Esophagus muscularis mucosa (tissue), 4 donors: Measurements from ENCODE around the gene MRPL11. TPM values are rescaled to one million over a fixed set of nuclear protein-coding genes. Genes with fewer than 3 reads are reported as not detected.

Experiments used
- DNase-seq: peaks from one replicate; pipeline ENCODE4 v3.0.0-alpha.2; 2017; ENCODE audit errors: extremely low spot score
- H3K27ac ChIP-seq, 4 donors: fragments of 200-600 bp; sonication (generic); replicated peaks in 1 of 4; 1 replicate in 3 of 4; 2 replicates in 1 of 4; pipeline ENCODE4 v1.5.1; 2016 to 2019; ENCODE audit warnings: mild to moderate bottlenecking in 1 of 4
- H3K27me3 ChIP-seq, 4 donors: fragments of 200-600 bp; sonication (generic); one replicate each; pipeline versions ENCODE4 v1.5.1 to v1.6.0; 2016 to 2019
- H3K36me3 ChIP-seq, 4 donors: fragments of 200-600 bp; sonication (generic); one replicate each; pipeline ENCODE4 v1.5.1; 2016 to 2019
- H3K4me1 ChIP-seq, 4 donors: fragments of 200-600 bp; sonication (generic); one replicate each; pipeline ENCODE4 v1.5.1; 2016 to 2019
- H3K4me3 ChIP-seq, 4 donors: fragments of 200-600 bp; sonication (generic); 1 replicate in 2 of 4; 2 replicates in 2 of 4; pipeline ENCODE4 v1.5.1; 2016 to 2019; ENCODE audit warnings: mild to moderate bottlenecking in 4 of 4, moderate library complexity in 1 of 4
- H3K9me3 ChIP-seq, 4 donors: fragments of 200-600 bp; sonication (generic); 1 replicate in 3 of 4; 2 replicates in 1 of 4; pipeline ENCODE4 v1.5.1; 2016 to 2019
- EP300 ChIP-seq: sonication (generic); formaldehyde crosslinking; IDR thresholded peaks from one replicate; pipeline ENCODE4 v1.6.1; 2017; ENCODE audit warnings: antibody characterized with exemption
- POLR2A ChIP-seq: fragments of 450-650 bp; IDR thresholded peaks from one replicate; pipeline ENCODE4 v1.6.1; 2017; ENCODE audit warnings: antibody characterized with exemption, moderate library complexity, mild to moderate bottlenecking, low read depth
- POLR2AphosphoS5 ChIP-seq, 2 donors: sonication (generic); formaldehyde crosslinking; IDR thresholded peaks; one replicate each; pipeline ENCODE4 v1.6.1; 2017; ENCODE audit warnings: antibody characterized with exemption in 2 of 2
- WGBS: methylation state at CpG from one replicate; pipeline ENCODE4 v1.1.5; 2018; 5-methylcytosine and 5-hydroxymethylcytosine counted together
- intact Hi-C: fragments of 100-400 bp; cut with DNase I; formaldehyde crosslinking; loops from one replicate; pipeline ENCODE4 v1.15.1; 2023
- total RNA-seq, 4 donors: library from RNA; depleted of rRNA; stranded (reverse); fragments of >200 nt; gene quantifications; one replicate each; pipeline versions ENCODE4 v1.1.0 to v1.2.1, GENCODE V29; 2016
- TF ChIP-seq, protein P1 (sequence below), 3 experiments: fragments of 200-600 bp in 2 of 3; fragments of 450-650 bp in 1 of 3; sonication (generic) in 2 of 3; IDR thresholded peaks; one replicate each; pipeline ENCODE4 v1.5.1; 2017 to 2019; ENCODE audit warnings: antibody characterized with exemption in 3 of 3, mild to moderate bottlenecking in 2 of 3, moderate library complexity in 1 of 3

MRPL11 gene
- total RNA-seq, 4 donors from 2014 or later, result 46.1 to 51.5 (median 48.7) TPM

- 95% methylated on average over 20 of the region's 44 CpGs for WGBS
- no peak for DNase-seq
- H3K27ac ChIP-seq, result no peak overlapping the region
- no peak overlapping the region for H3K4me3 ChIP-seq
- H3K9me3 ChIP-seq, result no peaks in the 10 kb centered on the region
- peaks cover 24 to 58% (median 55%) of the 10 kb centered on the region in 4 donors for H3K36me3 ChIP-seq
- no peaks in the 10 kb centered on the region for H3K27me3 ChIP-seq
- intact Hi-C loops, result no loop called here
- peaks cover 4 to 17% (median 14%) of the 10 kb centered on the region in 4 donors for H3K4me1 ChIP-seq
- TF ChIP-seq, protein P1, sequence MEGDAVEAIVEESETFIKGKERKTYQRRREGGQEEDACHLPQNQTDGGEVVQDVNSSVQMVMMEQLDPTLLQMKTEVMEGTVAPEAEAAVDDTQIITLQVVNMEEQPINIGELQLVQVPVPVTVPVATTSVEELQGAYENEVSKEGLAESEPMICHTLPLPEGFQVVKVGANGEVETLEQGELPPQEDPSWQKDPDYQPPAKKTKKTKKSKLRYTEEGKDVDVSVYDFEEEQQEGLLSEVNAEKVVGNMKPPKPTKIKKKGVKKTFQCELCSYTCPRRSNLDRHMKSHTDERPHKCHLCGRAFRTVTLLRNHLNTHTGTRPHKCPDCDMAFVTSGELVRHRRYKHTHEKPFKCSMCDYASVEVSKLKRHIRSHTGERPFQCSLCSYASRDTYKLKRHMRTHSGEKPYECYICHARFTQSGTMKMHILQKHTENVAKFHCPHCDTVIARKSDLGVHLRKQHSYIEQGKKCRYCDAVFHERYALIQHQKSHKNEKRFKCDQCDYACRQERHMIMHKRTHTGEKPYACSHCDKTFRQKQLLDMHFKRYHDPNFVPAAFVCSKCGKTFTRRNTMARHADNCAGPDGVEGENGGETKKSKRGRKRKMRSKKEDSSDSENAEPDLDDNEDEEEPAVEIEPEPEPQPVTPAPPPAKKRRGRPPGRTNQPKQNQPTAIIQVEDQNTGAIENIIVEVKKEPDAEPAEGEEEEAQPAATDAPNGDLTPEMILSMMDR (IDR thresholded peaks at IDR 0.05), result no peak
- TF ChIP-seq POLR2AphosphoS5 (IDR thresholded peaks at IDR 0.05), result no peak
- TF ChIP-seq POLR2A, result no peak
- TF ChIP-seq EP300, result no peak
Measured at GRCh38 chr11:66475349-66476172, 36.9 kb upstream of the MRPL11 start.

DNA sequence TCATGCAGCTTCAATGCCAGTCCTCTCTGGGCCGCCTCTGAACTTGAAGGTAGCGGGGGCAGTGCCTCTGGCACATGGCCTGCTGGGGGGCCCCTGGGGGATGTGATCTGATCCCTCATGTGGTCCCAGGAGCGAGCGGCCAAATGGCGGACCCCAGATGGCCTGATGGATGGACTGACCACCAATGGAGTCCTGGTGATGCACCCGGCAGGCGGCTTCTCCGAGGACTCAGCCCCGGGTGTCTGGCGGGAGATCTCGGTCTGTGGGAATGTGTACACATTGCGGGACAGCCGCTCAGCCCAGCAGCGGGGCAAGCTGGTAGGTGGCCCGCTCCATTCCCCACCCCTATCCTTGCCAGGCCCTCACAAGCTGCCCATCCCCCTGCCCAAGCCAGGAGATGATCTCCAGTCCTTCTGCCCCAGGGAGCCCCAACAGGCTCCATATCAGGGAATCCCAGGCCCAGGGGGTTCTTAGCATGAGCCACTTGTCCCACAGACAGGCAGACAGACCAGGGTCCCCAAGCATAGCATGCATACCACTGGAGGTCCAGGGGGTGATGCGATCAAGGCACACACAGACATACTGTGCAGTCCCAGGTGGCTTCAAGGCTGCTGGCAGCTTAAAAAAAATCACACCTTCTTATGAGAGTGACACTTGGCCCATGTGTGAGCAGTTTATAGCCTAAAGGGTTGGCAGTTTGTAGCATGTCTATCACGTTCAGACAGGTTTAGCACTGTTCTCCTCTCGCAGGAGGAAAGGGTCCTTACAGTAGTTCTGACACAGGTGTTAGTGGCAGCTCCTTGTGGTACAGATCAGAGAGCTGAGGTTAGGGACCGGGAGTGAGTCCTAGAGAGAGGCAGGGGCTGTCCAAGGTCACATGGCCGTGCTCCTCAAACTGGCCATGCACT is 35.2 kb upstream of the MRPL11 start:
- Histone ChIP-seq H3K4me3 (no peak overlapping the region), H3K27ac (no peak overlapping the region), H3K9me3 (no peaks in the 10 kb centered on the region), H3K27me3 (no peaks in the 10 kb centered on the region), H3K36me3 (peaks cover 24 to 71% (median 55%) of the 10 kb centered on the region in 4 donors), H3K4me1 (peaks cover 0 to 7% (median 5%) of the 10 kb centered on the region in 4 donors)
- intact Hi-C loops, result no loop called here
- no peak for DNase-seq
- 92% methylated on average over 10 of the region's 20 CpGs for WGBS
- TF ChIP-seq, protein P1 (IDR thresholded peaks at IDR 0.05), result no peak
- TF ChIP-seq POLR2AphosphoS5 (IDR thresholded peaks at IDR 0.05) (no peak), EP300 (no peak), POLR2A (no peak)

DNA sequence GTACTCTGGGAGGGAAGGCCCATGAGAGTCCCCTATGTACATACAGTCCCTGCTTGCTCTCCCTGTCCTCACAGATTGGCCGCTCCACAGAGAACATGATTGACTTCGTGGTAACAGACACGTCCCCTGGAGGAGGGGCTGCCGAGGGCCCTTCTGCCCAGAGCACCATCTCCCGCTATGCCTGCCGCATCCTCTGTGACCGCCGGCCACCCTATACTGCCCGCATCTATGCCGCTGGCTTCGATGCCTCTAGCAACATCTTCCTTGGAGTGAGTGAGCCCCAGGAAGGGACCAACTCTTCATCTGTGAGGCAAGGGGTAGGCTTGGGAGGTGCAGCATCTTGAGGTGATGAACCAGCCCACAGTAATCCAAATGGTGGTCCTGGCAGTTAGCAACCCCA is 34.5 kb upstream of the MRPL11 start:
- intact Hi-C loops, result no loop called here
- TF ChIP-seq POLR2A (no peak), EP300 (no peak), POLR2AphosphoS5 (IDR thresholded peaks at IDR 0.05) (no peak)
- TF ChIP-seq, protein P1 (IDR thresholded peaks at IDR 0.05), result no peak
- H3K36me3 ChIP-seq, result peaks cover 24 to 75% (median 55%) of the 10 kb centered on the region in 4 donors
- no peak for DNase-seq
- H3K4me1 ChIP-seq, result peaks cover 0 to 8% (median 4%) of the 10 kb centered on the region in 4 donors
- H3K27me3 ChIP-seq, result no peaks in the 10 kb centered on the region
- WGBS, result 80% methylated on average over 4 of the region's 11 CpGs
- H3K9me3 ChIP-seq, result no peaks in the 10 kb centered on the region
- no peak overlapping the region for H3K27ac ChIP-seq
- H3K4me3 ChIP-seq, result no peak overlapping the region

GRCh38 chr11:66472054-66472453 is 33.4 kb upstream of the MRPL11 start:
- Histone ChIP-seq H3K9me3 (no peaks in the 10 kb centered on the region), H3K4me1 (peaks cover 10 to 18% (median 15%) of the 10 kb centered on the region in 4 donors), H3K36me3 (peaks cover 24 to 75% (median 53%) of the 10 kb centered on the region in 4 donors), H3K4me3 (no peak overlapping the region), H3K27ac (no peak overlapping the region), H3K27me3 (no peaks in the 10 kb centered on the region)
- intact Hi-C loops, result no loop called here
- TF ChIP-seq POLR2A (no peak), EP300 (no peak), POLR2AphosphoS5 (IDR thresholded peaks at IDR 0.05) (no peak)
- TF ChIP-seq, protein P1 (IDR thresholded peaks at IDR 0.05), result no peak
- WGBS, result 91% methylated on average over 7 of the region's 9 CpGs
- no peak for DNase-seq
